CD4-positive, alpha-beta T cell treated with Interleukin-17A for 4 hours (primary cell): ENCODE results near the gene CFAP68.
"Not testable (repeated sequence)": the region's sequence is repeated elsewhere in the genome, so short reads cannot be mapped to it uniquely, and the experiment has no call there.

Experiments
- DNase-seq: peaks from one replicate; pipeline ENCODE4 v3.0.0-alpha.2; 2020; ENCODE audit warnings: mixed read lengths

Gene CFAP68

DNA sequence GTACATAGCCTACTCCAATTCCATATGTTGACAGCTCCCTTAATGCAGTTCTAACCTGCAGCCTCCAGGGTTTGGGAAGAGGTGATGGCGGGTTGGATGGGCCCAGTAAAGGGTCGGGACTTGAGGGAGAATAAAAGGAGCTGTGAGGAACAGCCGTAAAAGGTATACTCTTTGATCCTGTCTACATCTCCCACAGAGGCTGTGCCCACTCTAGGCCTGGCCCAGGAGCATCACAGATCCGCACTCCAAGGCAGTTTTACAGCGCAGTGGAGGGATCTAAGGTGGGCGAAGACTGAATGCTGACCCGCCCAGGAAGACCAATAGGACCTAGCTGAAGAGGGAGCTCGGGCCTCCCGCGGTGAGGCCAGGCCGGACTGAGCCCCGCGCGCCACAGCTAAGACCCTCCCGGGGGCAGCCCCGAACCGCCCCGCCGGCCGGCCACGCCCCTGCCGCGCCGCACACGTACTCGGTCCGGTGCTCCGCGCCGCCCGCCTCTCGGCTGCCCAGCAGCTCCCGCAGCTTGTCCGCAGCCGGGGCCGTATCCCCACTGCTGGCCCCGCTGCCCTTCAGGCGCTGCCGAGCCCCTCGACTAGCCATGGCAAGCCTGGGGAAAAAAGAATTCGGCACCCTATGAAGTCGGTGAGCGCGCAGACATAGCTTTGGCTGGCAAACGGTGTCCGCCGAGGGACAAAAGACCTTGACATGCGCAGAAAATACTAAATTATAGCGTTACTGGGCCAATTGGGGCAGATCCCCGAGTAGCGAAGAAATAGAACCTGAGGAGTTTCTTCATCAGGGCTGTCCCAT lies 8.3 kb upstream of the CFAP68 start, which contains the start of gene ALG9:
Gene ALG9, minus strand, starts transcription at position 696 of the 807 bp plus-strand sequence. Its CDS starts 99 bp downstream, at position 597.
- peak; percentile 90 for DNase-seq

DNA sequence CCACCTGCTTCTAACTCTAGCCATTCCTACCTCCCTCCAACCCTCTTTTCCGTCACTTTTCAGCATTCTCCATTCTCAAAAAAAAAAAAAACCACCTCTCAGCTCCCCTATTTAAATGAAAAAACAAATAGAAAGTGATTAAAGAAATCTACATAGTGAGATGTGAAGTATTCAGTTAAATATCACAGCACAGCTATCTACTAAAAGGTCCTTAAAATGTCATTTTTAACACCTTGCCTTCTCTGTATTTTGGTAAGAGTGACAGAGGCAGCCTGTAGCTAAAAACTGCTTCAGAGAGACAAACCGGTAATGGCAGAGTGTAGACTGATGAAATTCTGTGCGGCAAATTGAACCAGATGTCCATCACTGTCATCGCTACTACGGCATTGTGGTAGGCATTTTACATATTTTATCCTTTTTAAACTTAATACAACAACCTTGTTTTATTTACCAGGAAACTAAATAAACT lies 7.6 kb upstream of the CFAP68 start:
- DNase-seq = no peak

DNA sequence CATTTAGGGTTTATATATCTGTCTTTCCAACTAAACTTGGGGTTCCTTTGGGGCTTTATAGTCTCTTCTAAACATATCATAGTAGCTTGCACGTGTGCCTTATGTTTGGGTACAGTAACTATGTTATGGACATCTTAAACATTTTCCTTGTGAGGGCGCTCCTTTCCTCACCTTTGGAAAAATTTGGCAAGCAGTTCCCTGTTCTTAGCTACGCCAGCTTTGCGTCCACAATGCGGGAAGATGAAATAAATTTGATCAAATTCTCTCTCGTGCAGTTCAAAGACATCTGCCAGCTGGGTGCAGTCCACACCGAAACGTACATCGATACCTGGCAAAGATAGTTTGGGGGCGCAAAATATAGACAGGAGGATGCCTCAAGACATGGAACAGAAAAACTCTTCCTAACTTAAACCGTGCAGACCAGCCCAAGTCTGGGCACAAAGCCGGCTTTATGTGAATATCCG lies 924 bp upstream of the CFAP68 start:
- DNase-seq = no peak

DNA sequence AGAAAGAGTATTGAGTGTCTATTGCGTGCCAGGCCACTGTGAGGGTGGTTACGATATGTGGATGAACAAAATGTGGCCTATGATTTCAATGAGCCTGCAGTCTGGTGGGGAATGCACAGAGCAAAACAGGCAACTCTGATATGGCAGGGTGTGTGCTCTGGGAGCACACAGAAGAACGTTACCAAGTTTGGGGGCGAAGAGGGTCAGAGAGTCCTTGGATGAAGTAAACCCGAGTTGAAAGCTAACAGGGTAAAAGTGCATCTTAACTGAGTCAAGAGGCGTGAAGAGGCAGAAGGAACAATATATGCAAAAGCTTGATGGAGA lies 258 bp downstream of the CFAP68 start:
- no peak for DNase-seq

DNA sequence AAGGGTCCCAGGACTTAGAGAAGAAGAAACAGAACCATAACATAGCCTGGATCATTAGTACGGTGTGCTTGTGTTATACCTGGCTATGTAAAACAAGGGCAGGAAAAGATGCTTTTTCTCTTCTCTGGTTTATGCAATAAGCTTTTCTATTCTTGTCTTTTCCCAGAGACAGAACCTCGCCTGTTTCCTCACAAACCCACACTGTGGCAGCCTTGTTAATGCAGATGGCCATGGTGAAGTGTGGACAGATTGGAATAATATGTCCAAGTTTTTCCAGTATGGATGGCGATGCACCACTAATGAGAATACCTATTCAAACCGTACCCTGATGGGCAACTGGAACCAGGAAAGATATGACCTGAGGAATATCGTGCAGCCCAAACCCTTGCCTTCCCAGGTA lies 2.9 kb downstream of the CFAP68 start:
- DNase-seq = no peak

DNA sequence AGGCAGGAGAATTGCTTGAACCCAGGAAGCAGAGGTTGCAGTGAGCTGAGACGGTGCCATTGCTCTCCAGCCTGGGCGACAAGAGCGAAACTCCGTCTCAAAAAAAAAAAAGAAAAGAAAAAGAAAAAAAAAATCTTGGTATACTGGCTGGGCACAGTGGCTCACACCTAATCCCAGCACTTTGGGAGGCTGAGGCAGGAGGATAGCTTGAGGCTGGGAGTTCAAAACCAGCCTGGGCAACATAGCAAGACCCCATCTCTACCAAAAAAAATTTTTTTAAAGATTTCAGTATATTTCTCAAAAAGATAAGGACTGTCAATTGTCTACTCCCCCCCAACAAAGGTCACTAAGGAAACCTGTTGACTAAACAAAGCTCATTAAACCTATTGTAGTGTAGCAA lies 5.7 kb downstream of the CFAP68 start:
- not testable (repeated sequence) for DNase-seq

DNA sequence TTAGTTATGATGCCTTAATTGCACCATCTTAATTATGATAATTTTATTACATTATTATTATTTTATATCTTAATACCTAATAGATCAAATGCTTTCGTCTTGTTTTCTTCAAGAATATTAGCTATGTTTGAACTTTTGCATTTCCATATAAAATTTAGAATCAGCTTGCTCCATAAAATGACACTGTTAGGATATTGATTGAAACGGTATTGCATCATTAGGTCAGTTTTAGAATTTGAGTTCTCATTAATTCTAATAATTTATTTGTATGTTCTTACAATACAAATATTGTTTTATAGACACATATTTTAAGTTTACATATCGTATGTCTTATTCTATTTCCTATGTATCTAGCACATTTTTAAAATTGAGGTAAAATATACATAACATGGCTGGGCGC lies 6.7 kb downstream of the CFAP68 start:
- DNase-seq = no peak

DNA sequence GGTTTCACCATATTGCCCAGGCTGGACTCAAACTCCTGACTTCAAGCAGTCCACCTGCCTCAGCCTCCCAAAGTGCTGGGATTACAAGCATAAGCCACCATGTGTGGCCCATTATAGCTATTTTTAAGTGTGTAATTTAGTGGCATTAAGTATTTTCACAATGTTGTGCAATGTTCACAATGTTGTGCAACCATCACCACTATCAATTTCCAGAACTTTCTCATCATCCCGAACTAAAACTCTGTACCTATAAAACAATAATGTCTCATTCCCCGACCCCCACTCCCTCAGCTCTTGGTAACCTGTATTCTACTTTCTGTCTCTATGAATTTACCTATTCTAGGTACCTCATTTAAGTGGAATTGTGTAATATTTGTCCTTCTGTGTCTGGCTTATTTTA lies 7.5 kb downstream of the CFAP68 start:
- no peak for DNase-seq

DNA sequence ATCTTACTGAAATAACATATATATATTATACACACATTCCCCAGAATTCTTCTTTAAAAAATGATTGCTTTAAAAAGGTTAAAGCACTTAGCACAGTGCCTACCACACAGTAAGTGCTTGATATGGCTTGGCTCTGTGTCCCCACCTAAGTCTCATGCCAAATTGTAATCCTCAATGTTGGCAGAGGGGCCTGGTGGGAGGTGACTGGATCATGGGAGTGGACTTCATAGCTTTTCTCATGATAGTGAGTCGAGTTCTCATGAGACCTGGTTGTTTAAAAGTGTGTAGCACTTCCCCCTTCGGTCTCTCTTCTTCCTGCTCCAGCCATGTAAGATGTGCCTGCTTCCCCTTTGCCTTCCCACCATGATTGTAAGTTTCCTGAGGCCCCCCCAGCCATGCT lies 26.1 kb downstream of the CFAP68 start:
- no peak for DNase-seq

DNA sequence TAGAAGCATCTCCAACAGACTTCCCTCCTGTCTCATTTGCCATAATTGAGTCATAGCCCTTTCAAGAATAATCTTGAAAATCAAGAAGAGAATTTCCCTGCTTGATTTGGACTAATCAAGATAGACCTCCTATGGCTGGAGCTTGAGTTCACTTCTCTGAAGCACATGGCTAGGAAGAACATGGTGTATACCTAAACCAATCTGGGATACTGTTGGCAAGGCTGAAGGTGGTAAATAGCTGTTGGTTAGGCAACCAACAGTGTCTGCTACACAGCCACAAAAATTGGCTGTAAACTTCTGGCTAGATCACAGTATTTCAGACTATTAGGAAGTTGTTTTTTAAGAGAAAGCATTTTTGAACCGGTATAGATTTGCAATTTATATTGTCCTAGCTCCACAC lies 27.3 kb downstream of the CFAP68 start:
- DNase-seq = no peak

DNA sequence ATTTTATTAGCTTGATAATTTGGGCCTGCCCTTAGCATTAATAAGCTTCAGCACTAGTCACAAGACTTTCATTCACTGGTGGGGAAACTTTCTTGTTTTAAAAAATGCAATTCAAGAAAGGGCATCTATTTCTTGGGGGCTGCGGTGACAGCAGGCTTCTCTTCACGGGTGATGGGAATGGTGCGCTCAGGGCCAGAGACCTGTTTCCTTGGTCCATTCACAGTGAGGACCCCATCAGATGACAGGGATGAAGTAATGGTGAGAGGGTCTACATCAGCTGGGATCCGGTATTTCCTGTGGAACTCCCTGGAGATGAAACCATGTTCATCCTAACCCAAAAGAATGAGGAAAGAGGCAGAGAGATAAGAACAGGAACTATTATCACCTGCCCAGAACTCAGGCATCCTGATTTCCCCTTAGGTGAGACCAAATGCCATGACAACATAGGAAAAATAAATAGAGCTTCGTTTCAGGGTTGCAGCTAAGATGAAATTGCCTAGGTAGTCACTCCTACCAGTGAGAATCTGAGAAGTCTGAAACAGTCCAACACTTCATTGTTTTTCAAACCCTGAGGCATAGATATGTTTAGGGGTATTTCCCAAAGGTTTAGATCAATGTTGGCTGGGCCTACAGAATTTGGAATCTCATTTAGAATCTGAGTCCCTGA lies 29.4 kb downstream of the CFAP68 start:
- no peak for DNase-seq

DNA sequence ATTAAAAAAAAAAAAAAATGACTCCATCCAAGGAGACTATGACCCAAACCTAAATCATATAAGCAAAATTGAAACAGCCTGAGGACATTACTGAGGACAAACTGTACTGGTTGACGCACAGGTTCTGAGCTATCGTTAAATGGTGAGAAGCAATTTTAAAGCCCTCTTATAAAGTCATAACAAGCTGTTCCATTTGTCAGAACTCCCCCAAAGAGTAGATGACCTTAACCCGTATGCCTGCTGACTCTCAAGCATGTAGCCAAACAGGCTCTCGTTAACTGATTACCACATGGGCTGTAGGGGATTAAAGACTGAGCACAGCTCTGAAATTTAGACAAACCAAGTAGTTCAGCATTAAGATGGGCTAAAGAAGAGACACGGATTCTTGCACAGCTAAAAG lies 30.0 kb downstream of the CFAP68 start:
- no peak for DNase-seq

DNA sequence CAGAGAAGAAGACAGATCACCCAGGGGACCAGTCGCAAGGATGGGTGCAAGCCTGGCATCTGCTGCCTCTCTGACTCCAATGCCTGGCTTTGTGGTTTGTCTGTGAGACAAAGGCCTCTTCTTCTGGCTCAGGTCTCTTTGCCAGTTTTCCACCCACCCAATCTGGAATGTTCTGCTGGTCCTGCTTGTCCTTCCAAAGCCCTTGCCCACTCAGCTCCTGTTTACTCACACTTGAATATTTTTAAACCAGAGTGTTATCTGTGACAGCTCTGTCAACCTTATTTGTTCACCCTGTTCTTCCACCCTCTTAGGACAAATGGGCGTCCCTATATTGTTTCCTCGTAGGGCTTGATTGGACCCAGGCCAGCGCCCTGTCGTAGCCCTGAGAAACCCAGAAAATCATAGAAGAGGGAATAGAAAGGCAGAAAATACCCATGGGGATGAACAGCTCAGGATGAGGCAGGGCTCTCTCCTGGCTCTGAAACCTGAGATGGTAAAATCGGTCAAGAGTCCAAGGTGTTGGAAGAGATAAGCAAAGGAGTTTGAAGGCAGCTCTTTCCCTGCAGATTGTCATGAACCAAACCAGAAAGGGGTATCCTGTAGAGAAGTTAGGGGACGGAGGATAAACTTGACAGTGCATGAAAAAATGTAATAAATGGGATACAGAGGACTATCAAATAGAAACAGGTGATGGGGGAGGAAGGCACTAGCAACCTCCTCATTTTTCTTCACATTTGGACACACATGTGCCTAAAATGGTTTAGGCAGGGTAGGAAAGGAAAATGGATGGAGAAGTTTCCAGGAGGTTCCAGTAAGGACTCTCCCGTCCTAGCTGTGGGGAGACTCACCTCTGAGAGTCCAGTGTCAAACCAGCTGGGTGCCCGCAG lies 31.6 kb downstream of the CFAP68 start:
- DNase-seq = no peak

DNA sequence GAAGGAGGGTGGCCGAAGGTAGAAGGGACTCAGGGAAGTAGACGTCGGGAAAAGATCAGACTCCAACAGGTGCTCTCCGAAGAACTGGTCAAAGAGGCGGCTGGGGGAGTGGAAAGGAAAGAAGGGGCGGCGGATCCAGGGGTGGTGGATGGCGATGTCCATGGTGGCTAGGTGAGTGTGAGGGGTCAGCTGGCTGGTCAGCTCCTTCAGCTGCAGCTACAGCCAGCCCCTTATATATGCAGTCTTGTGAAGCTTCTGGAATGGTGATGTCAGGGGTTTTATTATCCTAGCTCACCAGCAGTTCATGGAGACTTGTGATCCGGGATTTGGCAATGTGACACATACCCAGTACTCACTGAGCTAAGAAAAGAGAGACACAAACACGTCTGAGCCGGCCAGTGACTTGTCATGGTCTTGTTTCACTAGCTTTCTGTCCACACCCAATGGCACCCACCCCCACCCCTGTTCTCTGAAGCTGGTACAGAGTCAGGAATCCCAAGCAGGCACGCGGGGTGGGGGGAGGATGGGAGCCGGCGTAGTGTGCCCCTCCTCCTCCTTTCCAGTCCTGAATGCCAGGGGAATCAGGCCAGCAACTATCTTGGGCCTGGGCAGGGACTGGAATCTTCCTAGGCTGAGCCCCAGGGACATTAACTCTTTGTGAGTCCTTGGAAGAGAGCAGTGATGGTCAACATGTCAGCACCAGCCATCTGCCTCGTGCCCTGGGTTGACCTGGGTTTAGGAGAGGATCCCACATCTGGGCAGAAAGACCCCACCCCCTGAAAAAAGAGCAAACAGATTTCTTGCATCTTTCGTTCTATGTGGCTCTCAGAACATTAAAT lies 32.4 kb downstream of the CFAP68 start, which contains the start of gene CRYAB:
Gene CRYAB, minus strand, starts transcription at position 208 of the 839 bp plus-strand sequence. Its CDS starts 46 bp downstream, at position 162.
- no peak for DNase-seq

DNA sequence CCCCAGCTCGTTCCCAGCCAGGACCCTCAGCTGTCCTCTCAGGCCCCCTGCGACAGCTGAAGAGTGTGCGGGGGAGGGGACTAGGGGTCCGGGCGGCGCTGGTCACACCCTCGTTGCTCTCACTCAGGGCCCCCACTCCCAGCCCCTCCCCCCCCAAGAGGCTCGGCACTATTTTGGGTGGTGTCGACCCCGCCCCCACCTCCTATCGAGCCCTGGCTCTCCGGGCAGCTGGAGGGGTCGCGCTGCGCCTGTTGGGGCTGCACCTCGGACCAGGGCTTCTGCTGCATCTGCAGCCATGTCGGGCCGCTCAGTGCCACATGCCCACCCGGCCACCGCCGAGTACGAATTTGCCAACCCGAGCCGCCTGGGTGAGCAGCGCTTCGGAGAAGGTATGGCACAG lies 33.2 kb downstream of the CFAP68 start, which contains the start of gene HSPB2:
Gene HSPB2, plus strand, starts transcription at position 200 of the 400 bp plus-strand sequence. Its CDS starts 96 bp downstream, at position 296.
- no peak for DNase-seq

DNA sequence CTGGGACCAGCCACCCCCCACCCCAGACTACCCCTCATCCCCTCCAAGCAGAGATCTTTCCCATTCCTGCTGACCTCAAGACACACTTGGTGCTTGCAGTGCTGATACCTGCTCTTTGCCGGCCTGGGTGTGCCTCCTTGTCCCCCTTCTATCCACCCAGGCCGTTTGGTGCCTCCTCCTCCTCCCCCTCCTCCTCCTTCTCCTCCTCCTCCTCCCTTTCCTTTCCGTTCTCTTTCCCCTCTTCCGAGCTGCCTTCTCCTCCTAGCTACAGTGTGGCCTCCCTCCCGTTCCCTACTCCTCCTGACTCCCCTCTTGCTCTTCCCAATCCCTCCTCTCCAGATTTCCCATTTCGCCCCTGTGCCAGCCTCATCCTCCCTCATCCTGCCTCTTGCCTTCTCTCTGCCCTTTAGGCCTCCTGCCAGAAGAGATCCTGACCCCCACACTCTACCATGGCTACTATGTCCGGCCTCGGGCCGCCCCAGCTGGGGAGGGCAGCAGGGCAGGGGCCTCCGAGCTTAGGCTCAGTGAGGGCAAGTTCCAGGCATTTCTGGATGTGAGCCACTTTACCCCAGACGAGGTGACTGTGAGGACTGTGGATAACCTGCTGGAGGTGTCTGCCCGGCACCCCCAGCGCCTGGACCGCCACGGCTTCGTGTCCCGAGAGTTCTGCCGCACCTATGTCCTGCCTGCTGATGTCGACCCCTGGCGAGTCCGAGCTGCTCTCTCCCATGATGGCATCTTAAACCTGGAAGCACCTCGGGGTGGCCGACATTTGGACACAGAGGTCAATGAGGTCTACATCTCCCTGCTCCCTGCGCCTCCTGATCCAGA lies 33.9 kb downstream of the CFAP68 start:
- no peak for DNase-seq

DNA sequence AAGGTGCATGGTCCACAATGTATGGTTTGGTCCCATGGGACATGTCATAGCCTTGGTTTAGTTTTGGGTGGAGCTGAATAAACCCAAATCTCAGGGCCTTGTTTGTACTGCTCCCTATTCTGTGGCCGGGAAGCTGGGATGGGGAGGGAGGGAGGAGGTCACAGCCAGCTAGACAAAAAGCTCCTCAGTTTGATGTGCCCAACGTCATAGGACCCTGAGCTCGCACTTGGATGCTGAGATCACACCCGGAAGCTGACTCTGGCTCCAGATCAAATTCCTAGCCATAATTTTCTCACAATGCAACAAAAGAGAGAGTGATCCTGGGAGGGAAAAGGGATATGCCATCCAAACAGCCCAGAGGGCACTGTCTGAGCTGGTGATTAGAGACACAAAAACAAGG lies 34.7 kb downstream of the CFAP68 start:
- no peak for DNase-seq

DNA sequence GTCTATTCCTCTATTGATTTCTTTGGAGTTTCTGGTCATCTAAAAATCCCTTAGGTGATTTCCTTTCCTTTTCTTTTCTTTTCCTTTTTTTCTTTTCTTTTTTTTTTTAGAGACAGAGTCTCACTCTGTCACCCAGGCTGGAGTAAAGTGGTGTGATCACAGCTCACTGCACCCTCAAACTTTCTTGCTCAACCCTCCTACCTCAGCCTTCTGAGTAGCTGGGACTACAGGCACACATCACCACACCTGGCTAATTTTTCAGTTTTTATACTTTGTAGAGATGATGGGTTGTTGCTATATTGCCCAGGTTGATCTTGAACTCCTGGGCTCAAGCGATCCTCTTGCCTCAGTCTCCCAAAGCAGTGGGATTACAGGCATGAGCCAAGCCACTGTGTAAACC lies 37.4 kb downstream of the CFAP68 start:
- no peak for DNase-seq

DNA sequence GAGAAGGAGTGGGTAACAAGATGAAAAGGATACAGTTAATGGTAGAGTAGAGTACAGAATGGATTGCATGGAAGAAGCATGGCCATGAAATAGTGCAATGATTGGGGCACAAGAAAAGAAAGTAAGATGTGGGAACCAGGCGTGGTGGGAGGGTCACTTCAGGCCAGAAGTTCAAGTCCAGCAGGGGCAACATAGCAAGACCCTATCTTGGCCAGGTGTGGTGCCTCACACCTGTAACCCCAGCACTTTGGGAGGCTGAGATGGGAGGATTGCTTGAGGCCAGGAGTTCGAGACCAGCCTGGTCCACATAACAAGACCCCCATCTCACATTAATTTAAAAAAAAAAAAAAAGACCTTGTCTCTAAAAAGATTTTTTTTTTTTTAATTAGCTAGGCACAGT lies 38.0 kb downstream of the CFAP68 start:
- DNase-seq = no peak

DNA sequence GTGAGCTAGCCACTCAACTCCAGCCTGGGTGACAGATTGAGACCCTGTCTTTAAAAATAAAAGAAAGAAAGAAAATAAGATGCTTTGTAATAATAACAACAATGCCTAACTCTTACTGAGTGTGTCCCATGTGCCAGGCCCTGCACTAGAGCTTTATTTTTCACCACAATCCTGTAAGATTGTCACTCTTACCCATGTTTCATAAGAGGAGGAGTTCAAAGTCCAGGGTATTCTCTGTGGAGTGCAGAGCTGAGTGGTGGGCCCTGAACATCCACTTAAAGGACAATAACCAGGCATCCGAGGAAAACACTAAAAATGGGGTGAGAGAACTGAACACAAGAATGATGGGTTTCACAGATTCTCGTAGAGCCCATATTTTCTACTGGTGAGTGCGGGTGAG lies 38.4 kb downstream of the CFAP68 start:
- no peak for DNase-seq
